Osteoblast (primary cell): Measurements from ENCODE around the gene CHPF. TPM values are rescaled to one million over a fixed set of nuclear protein-coding genes. Genes with fewer than 3 reads are reported as not detected.

Experiments
- DNase-seq: peaks from one replicate; pipeline ENCODE4 v3.0.0; 2011; ENCODE audit warnings: low spot score, mixed read lengths; ENCODE audit not compliant: insufficient read length; ENCODE audit errors: missing footprints
- H2AFZ ChIP-seq: 2 replicates; pipeline ENCODE4 v1.6.0; 2011; ENCODE audit warnings: mild to moderate bottlenecking, low read length
- H3K27ac ChIP-seq: 2 replicates; pipeline ENCODE4 v1.5.1; 2011; ENCODE audit warnings: mild to moderate bottlenecking, low read depth, low read length, moderate library complexity
- H3K27me3 ChIP-seq: 2 replicates; pipeline ENCODE4 v1.6.0; 2012; ENCODE audit warnings: mild to moderate bottlenecking, control low read depth, inconsistent platforms, low read length, moderate library complexity; ENCODE audit not compliant: insufficient read depth
- H3K36me3 ChIP-seq: 2 replicates; pipeline ENCODE4 v1.5.1; 2011; ENCODE audit warnings: mild to moderate bottlenecking, low read length, control low read depth, moderate library complexity; ENCODE audit not compliant: insufficient read depth
- H3K4me1 ChIP-seq: 2 replicates; pipeline ENCODE4 v1.5.1; 2011; ENCODE audit warnings: mild to moderate bottlenecking, low read length, control low read depth, moderate library complexity; ENCODE audit not compliant: insufficient read depth
- H3K4me2 ChIP-seq: 2 replicates; pipeline ENCODE4 v1.6.0; 2011; ENCODE audit warnings: mild to moderate bottlenecking, low read length; ENCODE audit not compliant: insufficient read depth
- H3K4me3 ChIP-seq: fragments of 200-600 bp; sonication (generic); 3 replicates; pipeline ENCODE4 v1.5.1; 2012; ENCODE audit warnings: mild to moderate bottlenecking, low read length, inconsistent platforms; ENCODE audit not compliant: insufficient read depth
- H3K79me2 ChIP-seq: 2 replicates; pipeline ENCODE4 v1.6.0; 2012; ENCODE audit warnings: mild to moderate bottlenecking, low read length, control low read depth, inconsistent platforms; ENCODE audit not compliant: insufficient read depth
- H3K9me3 ChIP-seq: 2 replicates; pipeline ENCODE4 v1.5.1; 2011; ENCODE audit warnings: low read depth, low read length, control low read depth
- H4K20me1 ChIP-seq: 2 replicates; pipeline ENCODE4 v1.6.0; 2012; ENCODE audit warnings: mild to moderate bottlenecking, low read length, control low read depth; ENCODE audit not compliant: insufficient read depth
- CTCF ChIP-seq: IDR thresholded peaks from 2 replicates; pipeline ENCODE4 v1.5.1; 2011; ENCODE audit warnings: mild to moderate bottlenecking, low read depth, low read length, moderate library complexity; ENCODE audit errors: extremely low read depth
- total RNA-seq: library from RNA; depleted of rRNA; stranded (reverse); fragments of >200 nt; gene quantifications from 2 replicates; pipeline ENCODE4 v1.2.3, GENCODE V29; 2012

The CHPF gene
- 192 and 221 TPM in 2 replicates for total RNA-seq

GRCh38 chr2:219543596-219544358 lies at the start of gene CHPF, which contains the start of gene TMEM198:
CHPF (minus strand) TSS chr2:219543809; CDS start chr2:219543538, 271 bp downstream.
TMEM198 (plus strand) TSS chr2:219544028; CDS start chr2:219544728, 700 bp downstream.
- H3K9me3 ChIP-seq, result no peaks in the 10 kb centered on the region
- H3K27ac ChIP-seq, result peak within 1 kb of the TSS; percentile 62
- peaks cover 14% of the 10 kb centered on the region for H3K4me1 ChIP-seq

GRCh38 chr2:219593154-219593553 lies 49.5 kb upstream of the CHPF start:
- H3K79me2 ChIP-seq, result peaks cover under 1% of the 10 kb centered on the region
- H3K36me3 ChIP-seq, result no peaks in the 10 kb centered on the region
- no peak for TF ChIP-seq CTCF
- H3K4me1 ChIP-seq, result peaks cover 11% of the 10 kb centered on the region
- no peak overlapping the region for H3K27ac ChIP-seq
- no peak overlapping the region for H3K4me3 ChIP-seq
- H3K4me2 ChIP-seq, result no peak overlapping the region
- no peaks in the 10 kb centered on the region for H4K20me1 ChIP-seq
- no peak overlapping the region for H2AFZ ChIP-seq
- no peak for DNase-seq
- no peaks in the 10 kb centered on the region for H3K9me3 ChIP-seq
- H3K27me3 ChIP-seq, result no peaks in the 10 kb centered on the region

More at GRCh38 chr2:219543596-219544358, at the start of gene CHPF, which contains the start of gene TMEM198:
- H4K20me1 ChIP-seq, result peaks cover 35% of the 10 kb centered on the region
- peak within 1 kb of the TSS; percentile 70 for H2AFZ ChIP-seq
- TF ChIP-seq CTCF, result no peak
- H3K4me3 ChIP-seq, result peak within 1 kb of the TSS; percentile 87
- peak; percentile 100 for DNase-seq
- peaks cover 23% of the 10 kb centered on the region for H3K79me2 ChIP-seq
- H3K27me3 ChIP-seq, result no peaks in the 10 kb centered on the region
- H3K4me2 ChIP-seq, result peak within 1 kb of the TSS; percentile 98
- peaks cover 24% of the 10 kb centered on the region for H3K36me3 ChIP-seq

- TF ChIP-seq CTCF, result no peak
Observed at GRCh38 chr2:219592736-219593135, 49.1 kb upstream of the CHPF start.

GRCh38 chr2:219591091-219591490 lies 47.5 kb upstream of the CHPF start:
- Histone ChIP-seq H3K4me2 (no peak overlapping the region), H2AFZ (no peak overlapping the region), H3K4me3 (no peak overlapping the region), H3K79me2 (no peaks in the 10 kb centered on the region), H3K27ac (no peak overlapping the region), H3K4me1 (no peaks in the 10 kb centered on the region), H3K9me3 (no peaks in the 10 kb centered on the region), H3K36me3 (no peaks in the 10 kb centered on the region), H3K27me3 (peaks cover 12% of the 10 kb centered on the region), H4K20me1 (no peaks in the 10 kb centered on the region)
- TF ChIP-seq CTCF, result no peak
- no peak for DNase-seq

More at GRCh38 chr2:219592736-219593135, 49.1 kb upstream of the CHPF start:
- Histone ChIP-seq H3K27ac (no peak overlapping the region), H3K4me1 (peaks cover 11% of the 10 kb centered on the region), H3K9me3 (no peaks in the 10 kb centered on the region), H3K79me2 (no peaks in the 10 kb centered on the region), H4K20me1 (no peaks in the 10 kb centered on the region), H2AFZ (peak overlapping the region; percentile 70), H3K4me2 (no peak overlapping the region), H3K4me3 (no peak overlapping the region), H3K27me3 (no peaks in the 10 kb centered on the region), H3K36me3 (no peaks in the 10 kb centered on the region)
- no peak for DNase-seq
